Subcutaneous preadipocyte (primary cell): ENCODE results near the gene DNASE1L1. TPM values are rescaled to one million over a fixed set of nuclear protein-coding genes. Genes with fewer than 3 reads are reported as not detected.

ENCODE experiments used
- small RNA-seq: library from RNA; depleted of rRNA; stranded (forward); fragments of <200 nt; gene quantifications from one replicate; pipeline ENCODE3, GENCODE V24; 2012
- total RNA-seq: library from RNA; depleted of rRNA; stranded (reverse); fragments of >200 nt; gene quantifications from 2 replicates; pipeline ENCODE4 v1.2.3, GENCODE V29; 2012

DNASE1L1 gene
- total RNA-seq: 18.0 and 28.2 TPM in 2 replicates

GRCh38 chrX:154409222-154409871 is at the start of gene DNASE1L1:
Gene DNASE1L1 (minus strand): TSS chrX:154409254. CDS start chrX:154405568, 3,686 bp downstream.

GRCh38 chrX:154458116-154458953 is 49.3 kb upstream of the DNASE1L1 start, which contains the start of gene PLXNA3:
Gene PLXNA3 (plus strand): TSS chrX:154458281. CDS start chrX:154460184, 1,903 bp downstream.

GRCh38 chrX:154443992-154444754 is 35.1 kb upstream of the DNASE1L1 start, which contains the start of gene FAM50A:
Gene FAM50A (plus strand): TSS chrX:154444141. CDS start chrX:154444236, 95 bp downstream.

GRCh38 chrX:154436983-154437752 is 28.1 kb upstream of the DNASE1L1 start, which contains the start of gene GDI1:
Gene GDI1 (plus strand): TSS chrX:154437154. CDS start chrX:154437255, 101 bp downstream.

GRCh38 chrX:154428176-154429171 is 19.4 kb upstream of the DNASE1L1 start, which contains the start of gene ATP6AP1:
Gene ATP6AP1 (plus strand): TSS chrX:154428677. CDS start chrX:154428693, 16 bp downstream.

GRCh38 chrX:154397888-154398667 is 11.0 kb downstream of the DNASE1L1 start, which contains the start of gene RPL10:
Gene RPL10 (plus strand): TSS chrX:154398377. CDS start chrX:154398520, 143 bp downstream.

GRCh38 chrX:154378799-154379568 is 30.1 kb downstream of the DNASE1L1 start, which contains the start of gene EMD:
Gene EMD (plus strand): TSS chrX:154379295. CDS start chrX:154379485, 190 bp downstream.

GRCh38 chrX:154374313-154375155 is 34.5 kb downstream of the DNASE1L1 start, which contains the start of gene FLNA:
Gene FLNA (minus strand): TSS chrX:154374634. CDS start chrX:154371245, 3,389 bp downstream.

Small RNA genes within 50 kb of the gene (small RNA-seq; reads per million reads assigned to genes)
- gene MIR6858: 0.16 reads per million
- not detected for gene SNORA70

Other genes starting within 250 kb of the DNASE1L1 start
- not detected in 2 replicates for gene OPN1MW, start 226.7 kb downstream of the DNASE1L1 start, total RNA-seq
- gene OPN1MW2, start 189.5 kb downstream of the DNASE1L1 start, total RNA-seq: not detected in 2 replicates
- gene OPN1MW3, start 151.7 kb downstream of the DNASE1L1 start, total RNA-seq: not detected in 2 replicates
- gene TEX28, start 114.1 kb downstream of the DNASE1L1 start, total RNA-seq: not detected in 2 replicates
- not detected in 2 replicates for gene TKTL1, start 113.5 kb downstream of the DNASE1L1 start, total RNA-seq
- 1,220 and 1,461 TPM in 2 replicates for gene FLNA, start 34.6 kb downstream of the DNASE1L1 start, total RNA-seq
- gene EMD, start 30.0 kb downstream of the DNASE1L1 start, total RNA-seq: 32.7 and 38.5 TPM in 2 replicates
- gene RPL10, start 10.9 kb downstream of the DNASE1L1 start, total RNA-seq: 1,085 and 1,649 TPM in 2 replicates
- 18.4 and 20.9 TPM in 2 replicates for gene TAFAZZIN, start 2.3 kb upstream of the DNASE1L1 start, total RNA-seq
- 35.6 and 39.3 TPM in 2 replicates for gene ATP6AP1, start 19.4 kb upstream of the DNASE1L1 start, total RNA-seq
- 63.2 and 69.0 TPM in 2 replicates for gene GDI1, start 27.9 kb upstream of the DNASE1L1 start, total RNA-seq
- gene FAM50A, start 34.9 kb upstream of the DNASE1L1 start, total RNA-seq: 34.9 and 35.2 TPM in 2 replicates
- gene PLXNA3, start 49.0 kb upstream of the DNASE1L1 start, total RNA-seq: 13.2 and 16.2 TPM in 2 replicates
- gene LAGE3, start 70.0 kb upstream of the DNASE1L1 start, total RNA-seq: 9.0 and 9.2 TPM in 2 replicates
- gene UBL4A, start 77.4 kb upstream of the DNASE1L1 start, total RNA-seq: 37.5 and 37.7 TPM in 2 replicates
- 28.0 and 28.7 TPM in 2 replicates for gene SLC10A3, start 81.4 kb upstream of the DNASE1L1 start, total RNA-seq
- gene FAM3A, start 107.0 kb upstream of the DNASE1L1 start, total RNA-seq: 23.3 and 25.0 TPM in 2 replicates
- 145 and 151 TPM in 2 replicates for gene G6PD, start 137.6 kb upstream of the DNASE1L1 start, total RNA-seq
- gene IKBKG, start 138.4 kb upstream of the DNASE1L1 start, total RNA-seq: 17.2 and 19.8 TPM in 2 replicates
- not detected in 2 replicates for gene CTAG1A, start 175.9 kb upstream of the DNASE1L1 start, total RNA-seq
- not detected in 2 replicates for gene CTAG1B, start 210.0 kb upstream of the DNASE1L1 start, total RNA-seq
- gene CTAG2, start 244.3 kb upstream of the DNASE1L1 start, total RNA-seq: not detected in 2 replicates